WTC11 (cell line): ENCODE measurements around the gene LARP1.

Experiments used
- ELF4 ChIP-seq: sonication (generic); formaldehyde crosslinking; IDR thresholded peaks from 2 replicates; pipeline ENCODE4 v1.8.1; 2022; ENCODE audit warnings: low read depth, mild to moderate bottlenecking, moderate library complexity, missing genetic modification reagents
- ETV6 ChIP-seq: sonication (generic); formaldehyde crosslinking; IDR thresholded peaks from 2 replicates; pipeline ENCODE4 v1.8.1; 2022; ENCODE audit warnings: mild to moderate bottlenecking, missing genetic modification reagents
- ZNF396 ChIP-seq: fragments of 250-450 bp; sonication (Bioruptor Pico); IDR thresholded peaks from 2 replicates; pipeline ENCODE4 v1.8.0; 2021; ENCODE audit warnings: mild to moderate bottlenecking, moderate library complexity, borderline replicate concordance
- TF ChIP-seq, protein P1 (sequence below): fragments of 200-600 bp; IDR thresholded peaks from 2 replicates; pipeline ENCODE4 v1.8.0; 2022; ENCODE audit warnings: antibody characterized with exemption
- TF ChIP-seq, protein P2 (sequence below): sonication (generic); formaldehyde crosslinking; conservative IDR thresholded peaks from 2 replicates; pipeline ENCODE4 v1.8.1; 2023; ENCODE audit warnings: mild to moderate bottlenecking, low read depth, missing genetic modification reagents, moderate library complexity
- TF ChIP-seq, protein P3 (sequence below): sonication (generic); formaldehyde crosslinking; IDR thresholded peaks from 2 replicates; pipeline ENCODE4 v1.8.1; 2023; ENCODE audit warnings: mild to moderate bottlenecking, missing genetic modification reagents, moderate library complexity

DNA sequence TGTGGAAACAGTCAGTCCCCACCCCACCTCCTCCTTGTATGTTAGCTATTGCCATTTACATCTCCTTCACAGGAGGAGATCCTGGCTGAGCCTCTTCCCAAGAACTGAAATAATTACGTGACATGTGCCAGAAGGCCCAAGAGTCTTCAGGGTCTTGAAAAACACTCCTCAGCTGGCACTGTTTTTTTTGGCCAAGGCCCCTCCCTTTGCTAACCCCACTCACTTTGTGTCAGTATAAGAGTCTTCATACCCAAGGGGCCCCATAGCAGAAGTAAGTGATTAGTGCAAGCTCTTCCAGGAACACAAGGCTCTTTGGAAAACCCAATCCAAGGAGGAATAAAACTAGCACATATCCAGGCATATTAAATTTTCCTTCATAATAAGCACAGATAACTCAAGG lies 5.7 kb upstream of the LARP1 start:
- TF ChIP-seq ETV6 (CRISPR knock-in tag) (no peak), ELF4 (CRISPR knock-in tag) (no peak), ZNF396 (CRISPR knock-in tag) (no peak)
- TF ChIP-seq, protein P1, sequence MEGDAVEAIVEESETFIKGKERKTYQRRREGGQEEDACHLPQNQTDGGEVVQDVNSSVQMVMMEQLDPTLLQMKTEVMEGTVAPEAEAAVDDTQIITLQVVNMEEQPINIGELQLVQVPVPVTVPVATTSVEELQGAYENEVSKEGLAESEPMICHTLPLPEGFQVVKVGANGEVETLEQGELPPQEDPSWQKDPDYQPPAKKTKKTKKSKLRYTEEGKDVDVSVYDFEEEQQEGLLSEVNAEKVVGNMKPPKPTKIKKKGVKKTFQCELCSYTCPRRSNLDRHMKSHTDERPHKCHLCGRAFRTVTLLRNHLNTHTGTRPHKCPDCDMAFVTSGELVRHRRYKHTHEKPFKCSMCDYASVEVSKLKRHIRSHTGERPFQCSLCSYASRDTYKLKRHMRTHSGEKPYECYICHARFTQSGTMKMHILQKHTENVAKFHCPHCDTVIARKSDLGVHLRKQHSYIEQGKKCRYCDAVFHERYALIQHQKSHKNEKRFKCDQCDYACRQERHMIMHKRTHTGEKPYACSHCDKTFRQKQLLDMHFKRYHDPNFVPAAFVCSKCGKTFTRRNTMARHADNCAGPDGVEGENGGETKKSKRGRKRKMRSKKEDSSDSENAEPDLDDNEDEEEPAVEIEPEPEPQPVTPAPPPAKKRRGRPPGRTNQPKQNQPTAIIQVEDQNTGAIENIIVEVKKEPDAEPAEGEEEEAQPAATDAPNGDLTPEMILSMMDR, result no peak
- TF ChIP-seq, protein P2, sequence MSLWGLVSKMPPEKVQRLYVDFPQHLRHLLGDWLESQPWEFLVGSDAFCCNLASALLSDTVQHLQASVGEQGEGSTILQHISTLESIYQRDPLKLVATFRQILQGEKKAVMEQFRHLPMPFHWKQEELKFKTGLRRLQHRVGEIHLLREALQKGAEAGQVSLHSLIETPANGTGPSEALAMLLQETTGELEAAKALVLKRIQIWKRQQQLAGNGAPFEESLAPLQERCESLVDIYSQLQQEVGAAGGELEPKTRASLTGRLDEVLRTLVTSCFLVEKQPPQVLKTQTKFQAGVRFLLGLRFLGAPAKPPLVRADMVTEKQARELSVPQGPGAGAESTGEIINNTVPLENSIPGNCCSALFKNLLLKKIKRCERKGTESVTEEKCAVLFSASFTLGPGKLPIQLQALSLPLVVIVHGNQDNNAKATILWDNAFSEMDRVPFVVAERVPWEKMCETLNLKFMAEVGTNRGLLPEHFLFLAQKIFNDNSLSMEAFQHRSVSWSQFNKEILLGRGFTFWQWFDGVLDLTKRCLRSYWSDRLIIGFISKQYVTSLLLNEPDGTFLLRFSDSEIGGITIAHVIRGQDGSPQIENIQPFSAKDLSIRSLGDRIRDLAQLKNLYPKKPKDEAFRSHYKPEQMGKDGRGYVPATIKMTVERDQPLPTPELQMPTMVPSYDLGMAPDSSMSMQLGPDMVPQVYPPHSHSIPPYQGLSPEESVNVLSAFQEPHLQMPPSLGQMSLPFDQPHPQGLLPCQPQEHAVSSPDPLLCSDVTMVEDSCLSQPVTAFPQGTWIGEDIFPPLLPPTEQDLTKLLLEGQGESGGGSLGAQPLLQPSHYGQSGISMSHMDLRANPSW (CRISPR knock-in tag), result no peak
- TF ChIP-seq, protein P3, sequence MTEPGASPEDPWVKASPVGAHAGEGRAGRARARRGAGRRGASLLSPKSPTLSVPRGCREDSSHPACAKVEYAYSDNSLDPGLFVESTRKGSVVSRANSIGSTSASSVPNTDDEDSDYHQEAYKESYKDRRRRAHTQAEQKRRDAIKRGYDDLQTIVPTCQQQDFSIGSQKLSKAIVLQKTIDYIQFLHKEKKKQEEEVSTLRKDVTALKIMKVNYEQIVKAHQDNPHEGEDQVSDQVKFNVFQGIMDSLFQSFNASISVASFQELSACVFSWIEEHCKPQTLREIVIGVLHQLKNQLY (CRISPR knock-in tag), result no peak
